Measurements from ENCODE around the gene BTBD2. TPM values are rescaled to one million over a fixed set of nuclear protein-coding genes. Genes with fewer than 3 reads are reported as not detected.

BTBD2 gene
- polyA plus RNA-seq, 1 donor: 87.4 TPM

DNA sequence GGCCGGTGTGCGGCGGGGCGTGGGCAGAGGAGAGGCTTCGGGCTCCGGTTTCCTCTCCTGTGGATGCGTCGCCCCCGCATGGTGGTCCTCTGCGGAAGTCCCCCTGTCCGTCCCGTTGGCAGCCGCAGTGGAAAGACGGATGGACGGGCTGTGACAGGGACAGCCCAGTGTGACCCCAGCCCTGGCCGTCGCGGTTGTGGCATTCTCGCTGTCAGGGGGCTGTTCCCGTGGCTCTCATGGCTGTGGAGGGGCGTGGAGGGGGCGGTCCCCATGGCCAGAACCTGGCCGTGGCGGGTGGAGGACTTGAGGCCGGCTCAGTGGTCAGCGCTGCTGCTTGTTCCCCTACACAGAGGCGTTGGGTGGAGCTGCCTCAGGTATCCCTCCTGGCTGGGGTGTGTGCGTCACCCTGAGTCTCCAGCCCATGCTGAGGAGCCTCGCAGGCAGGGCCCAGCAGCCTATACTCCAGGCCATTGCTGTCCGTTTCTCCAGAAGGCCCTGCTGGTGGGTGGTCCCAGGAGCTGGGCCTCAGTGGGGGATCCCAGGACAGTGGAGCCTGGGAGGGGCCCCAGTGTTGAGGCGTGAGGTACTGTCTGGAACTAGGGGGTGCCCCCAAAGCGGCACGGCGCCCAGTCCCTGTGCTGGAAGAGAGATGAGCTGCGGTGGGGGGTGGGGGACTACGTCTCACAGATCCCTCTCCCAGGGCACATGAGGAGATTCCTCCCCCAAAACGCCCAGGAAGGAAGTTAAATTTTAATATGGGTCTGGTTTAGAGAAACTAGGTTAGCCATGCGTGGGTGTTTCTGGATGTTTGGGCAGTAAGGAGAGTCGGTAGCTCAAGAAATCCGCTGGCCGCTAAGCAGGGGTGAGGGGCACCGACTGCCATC is 54.3 kb downstream of the BTBD2 start:
- DNase-seq: peak; percentile 46

- DNase-seq: no peak
Measured at GRCh38 chr19:1959928-1960589, 55.5 kb downstream of the BTBD2 start.

DNA sequence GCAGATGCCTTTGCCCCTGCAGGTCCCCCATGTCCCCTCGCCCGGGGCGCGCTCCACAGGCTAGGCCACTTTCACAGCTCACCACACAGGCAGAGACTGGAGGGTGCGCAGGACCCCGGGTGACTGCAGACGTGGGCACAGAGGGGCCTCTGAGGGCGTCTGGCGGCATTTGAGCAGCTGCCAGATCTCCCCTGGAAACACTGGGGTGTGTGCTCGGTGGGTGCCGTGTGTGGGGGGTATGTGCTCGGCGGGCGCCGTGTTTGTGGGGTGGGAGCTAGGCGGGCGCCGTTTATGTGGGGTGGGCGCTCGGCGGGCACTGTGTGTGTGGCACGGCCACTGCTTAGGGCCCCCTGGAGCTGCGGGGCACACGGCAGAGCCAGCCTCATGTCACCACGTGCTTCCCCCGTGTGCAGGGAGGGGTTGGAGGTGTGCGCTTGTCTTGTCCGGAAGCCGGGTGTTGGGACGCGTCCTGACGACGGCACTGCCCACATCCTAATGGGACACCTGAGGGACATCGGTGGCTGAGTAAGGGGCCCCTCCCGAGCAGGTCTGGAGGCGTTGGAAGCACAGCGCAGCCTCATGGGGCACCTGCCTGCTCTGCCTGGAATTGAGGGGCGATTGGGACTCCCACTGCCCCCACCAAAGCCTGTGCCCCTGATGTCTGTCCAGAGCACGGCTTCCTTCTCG is 57.8 kb downstream of the BTBD2 start:
- no peak for DNase-seq

- DNase-seq: no peak
Measured at GRCh38 chr19:1956868-1957492, 58.5 kb downstream of the BTBD2 start.

DNA sequence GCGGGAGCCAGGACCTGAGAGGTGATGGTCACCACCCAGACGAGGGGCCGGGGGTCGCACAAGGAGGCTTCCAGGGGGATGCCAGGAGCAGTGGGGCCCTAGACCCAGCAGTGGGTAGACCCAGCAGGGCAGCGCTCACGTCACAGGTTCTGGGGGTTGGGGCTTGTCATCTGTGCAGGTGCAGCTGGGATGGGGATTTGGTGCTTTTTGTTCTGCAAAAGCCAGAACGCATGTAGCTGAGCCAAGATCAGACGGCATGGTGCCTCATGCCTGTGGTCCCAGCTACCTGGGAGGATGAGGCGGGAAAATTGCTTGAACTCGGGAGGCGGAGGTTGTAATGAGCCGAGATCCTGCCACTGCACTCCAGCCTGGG is 59.4 kb downstream of the BTBD2 start:
- no peak for DNase-seq

DNA sequence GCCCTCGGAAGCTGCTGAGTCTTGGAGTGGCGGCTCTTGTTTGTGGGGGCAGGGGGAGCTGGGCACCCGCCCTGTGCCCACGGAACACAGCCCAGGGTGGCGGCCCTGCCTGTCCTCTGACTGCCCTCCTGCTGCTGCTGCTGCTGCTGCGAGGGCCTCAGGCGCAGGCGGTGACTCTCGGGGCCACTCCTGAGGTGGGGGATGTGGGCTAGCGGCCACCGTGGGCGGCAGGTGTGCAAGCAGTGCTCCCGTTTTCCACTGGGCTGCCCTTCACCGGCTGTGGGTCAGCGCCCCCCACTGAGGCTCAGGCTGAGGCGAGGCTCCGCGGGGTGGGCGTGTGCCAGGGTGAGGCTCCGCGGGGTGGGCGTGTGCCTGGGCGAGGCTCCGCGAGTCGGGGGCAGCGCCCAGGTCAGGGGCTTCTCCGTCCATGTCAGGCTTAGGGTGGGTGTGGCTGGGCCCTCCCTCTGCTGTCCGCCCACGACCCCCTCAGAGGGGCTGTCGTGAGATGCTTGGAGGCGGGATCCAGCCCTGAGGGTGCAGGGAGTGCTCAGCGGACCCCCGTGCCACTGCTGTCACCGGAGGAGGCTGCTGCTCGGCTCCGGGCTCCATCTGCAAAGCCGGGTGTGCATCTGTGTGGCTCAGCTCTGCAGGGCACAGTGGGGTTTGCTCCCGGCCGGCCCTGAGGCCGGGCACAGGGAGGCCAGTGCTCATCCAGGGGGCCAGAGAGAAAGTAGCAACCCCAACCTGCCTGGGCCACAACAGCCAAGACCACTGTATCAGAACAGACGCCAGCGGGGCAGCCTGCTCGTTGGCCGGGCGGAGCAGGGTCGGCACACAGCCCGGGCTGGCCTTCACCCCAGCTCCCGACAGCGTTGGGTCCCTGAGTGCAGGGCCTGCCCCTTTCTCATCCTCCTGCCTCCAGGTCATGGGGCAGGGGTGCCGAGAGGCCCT is 60.1 kb downstream of the BTBD2 start:
- DNase-seq: no peak

DNA sequence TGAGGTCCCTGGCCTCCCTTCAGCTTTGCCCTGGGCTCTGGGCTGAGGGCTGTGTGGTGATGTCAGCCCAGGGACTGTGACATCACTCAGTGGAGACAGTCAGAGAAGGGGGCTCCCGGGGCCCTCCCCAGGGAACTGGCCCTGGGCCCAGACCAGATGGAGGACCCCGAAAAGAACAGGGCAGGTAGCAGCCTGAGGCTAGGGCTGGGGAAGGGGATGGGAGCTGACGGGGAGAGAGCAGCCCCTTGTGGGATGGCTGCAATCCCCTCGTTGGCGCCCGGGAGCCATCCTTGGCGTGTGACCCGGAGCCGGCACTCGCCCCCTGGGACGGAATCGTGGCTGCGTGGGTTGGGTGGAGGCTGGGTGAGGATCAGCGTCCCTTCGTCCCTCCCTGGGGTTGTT is 61.0 kb downstream of the BTBD2 start:
- DNase-seq: no peak

GRCh38 chr19:1953441-1954094 is 61.9 kb downstream of the BTBD2 start:
- DNase-seq: no peak

GRCh38 chr19:1953037-1953436 is 62.5 kb downstream of the BTBD2 start:
- no peak for DNase-seq

- no peak for DNase-seq
Measured at GRCh38 chr19:1952635-1953034, 62.9 kb downstream of the BTBD2 start.

GRCh38 chr19:1950640-1951039 is 64.9 kb downstream of the BTBD2 start:
- DNase-seq: no peak

DNA sequence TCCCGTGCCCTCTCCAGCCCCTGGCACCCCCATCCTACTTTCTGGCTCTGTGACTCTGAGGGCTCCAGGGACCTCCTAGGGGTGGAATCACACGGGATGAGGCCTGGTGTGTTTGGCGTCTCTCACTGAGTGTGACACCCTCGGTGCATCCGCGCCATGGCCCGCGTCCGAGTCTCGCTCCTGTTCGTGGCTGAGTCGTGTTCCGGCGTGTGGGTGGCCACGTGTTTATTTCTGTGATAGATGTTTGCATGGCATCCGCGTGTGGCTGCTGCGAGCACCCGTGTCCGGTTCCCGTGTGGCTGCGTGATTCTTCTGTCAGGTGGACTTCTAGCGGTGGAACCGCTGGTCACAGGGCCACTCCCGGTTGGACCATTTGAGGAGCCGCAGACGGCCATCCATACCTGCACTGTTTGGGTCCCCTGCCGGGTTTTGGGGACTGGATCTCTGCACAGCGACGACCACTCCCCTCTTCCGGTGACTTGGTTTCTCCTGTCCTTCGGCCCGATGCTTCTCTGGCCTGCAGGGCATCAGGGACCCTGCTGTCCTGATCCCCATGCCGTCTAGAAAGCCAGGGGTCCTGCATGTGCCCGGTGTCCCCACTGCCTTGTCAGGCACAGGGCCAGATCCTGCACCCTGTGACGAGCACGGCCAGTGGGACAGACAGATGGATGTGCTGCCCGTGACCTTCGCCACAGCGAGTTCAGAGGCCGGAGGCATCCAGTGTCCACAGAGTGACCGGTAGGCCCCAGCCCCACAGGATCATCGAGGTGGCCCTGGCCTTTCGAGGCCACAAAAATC is 66.0 kb downstream of the BTBD2 start:
- DNase-seq: no peak

- DNase-seq: no peak
Measured at GRCh38 chr19:1947651-1948209, 67.8 kb downstream of the BTBD2 start.

DNA sequence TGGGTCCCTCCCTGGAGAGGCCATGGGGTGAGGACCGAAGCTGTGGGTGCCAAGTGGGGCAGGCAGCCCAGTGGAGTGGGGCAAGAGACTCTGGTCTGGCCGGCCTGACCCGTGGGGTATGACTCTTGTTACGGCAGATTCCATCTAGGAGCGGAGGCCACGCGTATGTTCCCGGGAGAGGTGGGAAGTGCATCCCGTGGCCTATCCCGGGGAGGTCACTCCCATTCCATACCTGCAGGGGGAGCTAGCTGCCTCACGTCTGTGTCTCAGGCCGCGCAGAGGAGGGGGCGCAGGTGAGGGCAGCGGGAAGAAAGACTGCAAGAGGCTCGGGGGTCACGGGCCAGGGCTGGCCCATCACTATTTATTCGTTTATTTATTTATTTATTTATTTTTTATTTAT is 69.6 kb downstream of the BTBD2 start:
- no peak for DNase-seq

GRCh38 chr19:1944916-1945561 is 70.5 kb downstream of the BTBD2 start:
- no peak for DNase-seq

GRCh38 chr19:1944088-1944915 is 71.2 kb downstream of the BTBD2 start:
- DNase-seq: no peak

- DNase-seq: no peak
Measured at GRCh38 chr19:1943661-1944087, 71.8 kb downstream of the BTBD2 start.

GRCh38 chr19:1942934-1943555 is 72.5 kb downstream of the BTBD2 start:
- DNase-seq: no peak
